OCI-LY3 (cell line): ENCODE data around the gene GYPE.
"Not testable (repeated sequence)": the region's sequence is repeated elsewhere in the genome, so short reads cannot be mapped to it uniquely, and the experiment has no call there.

Source experiments
- CTCF ChIP-seq: fragments of 200-600, 300-600 bp; sonication (generic); IDR thresholded peaks from 2 replicates; pipeline ENCODE4 v1.5.1; 2014; ENCODE audit warnings: antibody characterized with exemption, low read length, low read depth
- EZH2phosphoT487 ChIP-seq: fragments of 200-600 bp; shearing (Covaris generic); IDR thresholded peaks from 2 replicates; pipeline ENCODE4 v1.6.1; 2018; ENCODE audit warnings: antibody characterized with exemption, mixed run types, low read depth

- TF ChIP-seq CTCF, EZH2phosphoT487: not testable (repeated sequence)
Measured at GRCh38 chr4:143951458-143951972, 46.2 kb upstream of the GYPE start.
